H1 (cell line): Measurements from ENCODE around the gene PATJ. TPM values are rescaled to one million over a fixed set of nuclear protein-coding genes. Genes with fewer than 3 reads are reported as not detected.
"Not testable (repeated sequence)": the region's sequence is repeated elsewhere in the genome, so short reads cannot be mapped to it uniquely, and the experiment has no call there.

Experiments
- CTCF ChIA-PET: fragments of 300-600 bp; sonication (Branson Sonifier 250); formaldehyde crosslinking; loops from one replicate; lab custom pipeline; 2021; ENCODE audit not compliant: partially characterized antibody; lab: Charles Lee
- POLR2A ChIA-PET: fragments of 300-600 bp; sonication (Branson Sonifier 250); formaldehyde crosslinking; loops from one replicate; lab custom pipeline; 2021; ENCODE audit warnings: inconsistent platforms; ENCODE audit not compliant: partially characterized antibody; lab: Charles Lee
- DNase-seq, 2 experiments: peaks; one replicate each; pipeline versions ENCODE4 v3.0.0 to v3.0.0-alpha.2; 2010 to 2022; ENCODE audit warnings: low spot score in 2 of 2, low read depth in 1 of 2, mixed read lengths in 1 of 2
- FAIRE-seq: peaks from 2 replicates; lab custom pipeline; 2011; peaks lifted over from hg19 to GRCh38; lab: Jason Lieb, UNC
- H2AFZ ChIP-seq: 2 replicates; pipeline ENCODE4 v1.8.1; 2012; ENCODE audit warnings: low read length, inconsistent platforms
- H2AK5ac ChIP-seq: 2 replicates; pipeline ENCODE4 v1.6.1; 2013; ENCODE audit warnings: low read depth, low read length
- H2BK120ac ChIP-seq: replicated peaks from 2 replicates; pipeline ENCODE3; 2013; ENCODE audit warnings: low read depth, low read length, inconsistent platforms
- H2BK12ac ChIP-seq: 2 replicates; pipeline ENCODE4 v1.6.1; 2013; ENCODE audit warnings: low read depth, low read length
- H2BK15ac ChIP-seq: 2 replicates; pipeline ENCODE4 v1.6.1; 2013; ENCODE audit warnings: low read length
- H2BK20ac ChIP-seq: 2 replicates; pipeline ENCODE4 v1.6.1; 2013; ENCODE audit warnings: low read length
- H2BK5ac ChIP-seq: 2 replicates; pipeline ENCODE4 v1.6.1; 2013; ENCODE audit warnings: low read depth, low read length
- H3K14ac ChIP-seq: 2 replicates; pipeline ENCODE4 v1.6.1; 2013; ENCODE audit warnings: inconsistent platforms; ENCODE audit not compliant: insufficient read length
- H3K18ac ChIP-seq: 2 replicates; pipeline ENCODE4 v1.6.1; 2013; ENCODE audit warnings: low read length; ENCODE audit errors: extremely low read depth
- H3K23ac ChIP-seq: 2 replicates; pipeline ENCODE4 v1.6.1; 2013; ENCODE audit warnings: inconsistent platforms; ENCODE audit not compliant: insufficient read length
- H3K23me2 ChIP-seq: 2 replicates; pipeline ENCODE4 v1.6.1; 2013; ENCODE audit warnings: low read depth, low read length
- H3K27ac ChIP-seq: 2 replicates; pipeline ENCODE4 v1.6.1; 2011; ENCODE audit warnings: low read depth, low read length, inconsistent platforms
- H3K27me3 ChIP-seq, 4 experiments: replicated peaks in 1 of 4; 1 replicate in 1 of 4; 2 replicates in 3 of 4; pipeline versions ENCODE4 v1.6.1 to v1.8.1; 2011 to 2013; ENCODE audit warnings: low read length in 3 of 4, mild to moderate bottlenecking in 3 of 4, inconsistent platforms in 2 of 4, mixed read lengths in 2 of 4, moderate library complexity in 1 of 4; ENCODE audit not compliant: control insufficient read depth in 3 of 4, insufficient read depth in 3 of 4; ENCODE audit errors: extremely low read depth in 1 of 4
- H3K36me3 ChIP-seq, 4 experiments: 2 replicates each; pipeline versions ENCODE4 v1.6.1 to v1.8.1; 2011 to 2013; ENCODE audit warnings: mild to moderate bottlenecking in 4 of 4, low read length in 3 of 4, moderate library complexity in 2 of 4, control low read depth in 1 of 4, inconsistent platforms in 1 of 4; ENCODE audit not compliant: insufficient read depth in 4 of 4, control insufficient read depth in 2 of 4
- H3K4ac ChIP-seq: replicated peaks from 2 replicates; pipeline ENCODE3; 2013; ENCODE audit warnings: low read length, low read depth, mixed read lengths, inconsistent platforms; ENCODE audit not compliant: insufficient read length
- H3K4me1 ChIP-seq, 4 experiments: replicated peaks in 1 of 4; 1 replicate in 1 of 4; 2 replicates in 3 of 4; pipeline versions ENCODE4 v1.6.1 to v1.8.1; 2011 to 2013; ENCODE audit warnings: low read length in 3 of 4, inconsistent platforms in 2 of 4, mixed read lengths in 1 of 4; ENCODE audit not compliant: insufficient read depth in 4 of 4, control insufficient read depth in 3 of 4
- H3K4me2 ChIP-seq, 2 experiments: 2 replicates each; pipeline versions ENCODE4 v1.6.1 to v1.8.1; 2011 to 2013; ENCODE audit warnings: low read depth in 2 of 2, low read length in 2 of 2, control low read depth in 1 of 2, inconsistent platforms in 1 of 2, mild to moderate bottlenecking in 1 of 2; ENCODE audit not compliant: insufficient read depth in 1 of 2
- H3K4me3 ChIP-seq, 4 experiments: fragments of 200-600, 300-600 bp in 1 of 4; sonication (generic), shearing (Covaris generic), sonication (Bioruptor Twin) in 1 of 4; 2 replicates each; pipeline versions ENCODE4 v1.5.1 to v1.8.1; 2011 to 2016; ENCODE audit warnings: low read length in 4 of 4, low read depth in 3 of 4, control low read depth in 2 of 4, inconsistent platforms in 2 of 4, mild to moderate bottlenecking in 2 of 4, mixed read lengths in 1 of 4, moderate library complexity in 1 of 4; ENCODE audit not compliant: insufficient read depth in 2 of 4; ENCODE audit errors: extremely low read depth in 1 of 4
- H3K56ac ChIP-seq: replicated peaks from 2 replicates; pipeline ENCODE3; 2013; ENCODE audit warnings: low read depth, mild to moderate bottlenecking, mixed read lengths, low read length, inconsistent platforms; ENCODE audit not compliant: insufficient read length
- H3K79me1 ChIP-seq: 2 replicates; pipeline ENCODE4 v1.6.1; 2013; ENCODE audit warnings: low read depth, low read length, control low read depth
- H3K79me2 ChIP-seq, 2 experiments: 2 replicates each; pipeline versions ENCODE4 v1.6.1 to v1.8.1; 2012 to 2013; ENCODE audit warnings: low read length in 2 of 2, mild to moderate bottlenecking in 2 of 2, inconsistent platforms in 1 of 2; ENCODE audit not compliant: insufficient read depth in 2 of 2, control insufficient read depth in 1 of 2
- H3K9ac ChIP-seq, 4 experiments: replicated peaks in 1 of 4; 1 replicate in 1 of 4; 2 replicates in 3 of 4; pipeline versions ENCODE4 v1.6.1 to v1.8.1; 2011 to 2013; ENCODE audit warnings: low read depth in 3 of 4, low read length in 3 of 4, control low read depth in 2 of 4, mild to moderate bottlenecking in 2 of 4, moderate library complexity in 2 of 4, inconsistent platforms in 1 of 4; ENCODE audit errors: extremely low read depth in 1 of 4
- H3K9me3 ChIP-seq, 2 experiments: 2 replicates each; pipeline versions ENCODE4 v1.6.1 to v1.8.1; 2012 to 2013; ENCODE audit warnings: mild to moderate bottlenecking in 2 of 2, moderate library complexity in 2 of 2, control low read depth in 1 of 2, inconsistent platforms in 1 of 2, low read depth in 1 of 2, low read length in 1 of 2, mixed read lengths in 1 of 2; ENCODE audit not compliant: insufficient read depth in 2 of 2
- H4K20me1 ChIP-seq, 2 experiments: replicated peaks in 1 of 2; 2 replicates each; pipeline versions ENCODE3 to v1.8.1; 2011 to 2013; ENCODE audit warnings: inconsistent platforms in 2 of 2, low read length in 2 of 2, mild to moderate bottlenecking in 1 of 2; ENCODE audit not compliant: insufficient read depth in 2 of 2, control insufficient read depth in 1 of 2
- H4K5ac ChIP-seq: 2 replicates; pipeline ENCODE4 v1.6.1; 2013; ENCODE audit warnings: low read length, low read depth, mixed read lengths, inconsistent platforms; ENCODE audit not compliant: insufficient read length
- H4K8ac ChIP-seq: 2 replicates; pipeline ENCODE4 v1.8.0; 2013; ENCODE audit warnings: mild to moderate bottlenecking, moderate library complexity, low read length, inconsistent platforms; ENCODE audit not compliant: insufficient read depth; ENCODE audit errors: extremely low read depth
- H4K91ac ChIP-seq: replicated peaks from 2 replicates; pipeline ENCODE3; 2013; ENCODE audit warnings: low read length, mixed read lengths, inconsistent platforms; ENCODE audit not compliant: insufficient read length
- WGBS, 2 experiments: shearing (Covaris generic) in 1 of 2; methylation state at CpG; one replicate each; pipeline versions ENCODE4 v1.1.6 to v1.1.7; 2013 to 2015; ENCODE audit warnings: low lambda C conversion rate in 2 of 2, mixed read lengths in 2 of 2, inconsistent platforms in 1 of 2, low coverage in 1 of 2, missing lambda C conversion rate in 1 of 2; ENCODE audit not compliant: insufficient replicate concordance in 2 of 2, insufficient coverage in 1 of 2, insufficient read length in 1 of 2; ENCODE audit errors: extremely low coverage in 1 of 2, missing lambda C conversion rate in 1 of 2; 5-methylcytosine and 5-hydroxymethylcytosine counted together
- polyA plus RNA-seq, 7 experiments: library from polyadenylated mRNA; depleted of rRNA in 3 of 7; stranded (reverse) in 5 of 7; unstranded in 2 of 7; fragments of >200 nt in 5 of 7; fragments of 200-250 nt in 2 of 7; gene quantifications; 1 replicate in 5 of 7; 2 replicates in 1 of 7; 4 replicates in 1 of 7; pipeline versions ENCODE4 v1.2.1 to v1.2.3, GENCODE V29; 2011 to 2013; ENCODE audit warnings: missing spikeins in 2 of 7, mixed read lengths in 2 of 7
- total RNA-seq: library from RNA; stranded (reverse); fragmentation: NEBNext Ultra II Directional; extraction: Animal tissue kit (Norgen Biotek cat#: 25700); gene quantifications from 2 replicates; pipeline ENCODE4 v1.2.1, GENCODE V29; 2021

The PATJ gene
- total and polyA plus RNA-seq, 2 of the 8 experiments (the other 6 are each of a cell fraction or from before 2014, with no cell fraction given): 8.2 to 55.6 TPM

DNA sequence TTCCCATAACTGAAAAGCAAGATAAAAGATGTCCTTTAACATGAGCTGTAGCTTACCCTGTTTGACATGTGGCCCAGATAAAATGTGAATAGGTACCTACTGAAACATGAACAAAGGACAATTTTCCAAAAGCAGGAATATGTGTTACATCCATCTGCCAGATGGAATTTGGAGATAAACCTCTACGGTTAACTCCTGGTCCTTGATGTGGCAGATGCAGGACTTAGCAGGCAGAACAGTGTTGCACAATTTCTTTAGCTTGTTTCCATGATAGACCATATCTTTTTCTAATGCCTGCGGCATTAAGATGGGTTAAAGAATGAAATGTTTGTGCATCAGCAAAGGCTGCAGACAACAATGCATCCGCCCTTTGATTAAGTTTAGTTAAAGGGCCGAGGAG, 437.8 kb downstream of the PATJ start:
- not testable (repeated sequence) for H2BK12ac ChIP-seq, H3K56ac ChIP-seq, H2AFZ ChIP-seq, H3K79me2 ChIP-seq, FAIRE-seq, H3K9me3 ChIP-seq, H4K5ac ChIP-seq, H3K27me3 ChIP-seq, H4K20me1 ChIP-seq, H3K23ac ChIP-seq, H3K9ac ChIP-seq, H3K4ac ChIP-seq, H3K79me1 ChIP-seq, H3K14ac ChIP-seq, H3K4me3 ChIP-seq, H3K23me2 ChIP-seq, DNase-seq, H2BK15ac ChIP-seq, H4K8ac ChIP-seq, H3K36me3 ChIP-seq, H4K91ac ChIP-seq, H2AK5ac ChIP-seq, H2BK120ac ChIP-seq
- whole genome bisulfite sequencing, 2 experiments: 88% methylated on average over 4 of the region's 4 CpGs; no CpG with 5 or more reads in 1 of the 2 experiments
- H3K4me1 ChIP-seq: peaks cover 13 to 39% (median 32%) of the 10 kb centered on the region in 4 experiments
- H3K27ac ChIP-seq: 0 out of 2 replicates have a peak overlapping the region, but pooled peaks have one; percentile 16
- H2BK5ac ChIP-seq: peak overlapping the region; percentile 1; the same call in 1 of the 2 replicates
- peak overlapping the region; percentile 6; the same call in 1 of the 2 replicates for H2BK20ac ChIP-seq
- peak overlapping the region; percentile 63; the same call in 1 of the 2 replicates for H3K18ac ChIP-seq
- H3K4me2 ChIP-seq: peak overlapping the region in 1 of 2 experiments; percentile 70; a peak in 2 of 4 replicates
- ChIA-PET CTCF (interaction anchor here (1.4 to 1.7 kb wide), 2 partner anchors 8 to 171 kb away, joined by 3 to 4 read pairs; no protein-coding TSS in a partner anchor), POLR2A (interaction anchor here (1.3 to 27.8 kb wide), 2 partner anchors 14 to 24 kb away, joined by 3 to 1232 read pairs; partner anchors contain the start of gene L1TD1)
